ENCODE measurements around the gene TOX3.

DNA sequence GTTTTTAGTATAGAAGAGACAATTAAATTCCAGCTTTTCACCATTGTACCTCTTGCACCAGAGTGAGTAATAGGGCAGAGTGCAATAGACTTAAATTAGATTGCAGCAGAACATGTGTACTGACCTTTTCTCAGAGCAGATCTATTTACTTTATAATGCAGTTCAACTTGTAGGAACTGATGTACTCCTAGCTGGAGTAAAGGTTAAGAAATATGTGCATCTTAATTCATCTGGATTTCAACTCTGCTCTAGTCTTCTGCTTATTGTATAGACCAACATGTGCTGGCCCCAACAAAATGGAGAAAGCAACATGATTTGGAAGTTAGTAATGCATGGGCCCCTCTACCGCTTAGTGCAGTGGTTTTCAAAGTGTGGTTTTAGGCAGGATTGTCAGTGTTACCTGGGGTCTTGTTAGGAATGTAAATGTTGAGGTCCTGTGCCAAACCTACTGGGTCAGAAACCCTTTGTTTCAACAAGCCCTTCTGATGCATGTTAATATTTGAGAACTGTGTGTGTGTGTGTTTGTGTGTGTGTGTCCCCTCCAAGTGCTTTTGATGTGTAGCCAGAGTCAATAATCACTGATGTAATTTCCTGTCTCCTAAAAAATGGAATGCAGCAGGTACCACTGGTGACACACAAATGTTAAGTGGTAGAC, 138.6 kb downstream of the TOX3 start:
- TF ChIP-seq, protein P1, sequence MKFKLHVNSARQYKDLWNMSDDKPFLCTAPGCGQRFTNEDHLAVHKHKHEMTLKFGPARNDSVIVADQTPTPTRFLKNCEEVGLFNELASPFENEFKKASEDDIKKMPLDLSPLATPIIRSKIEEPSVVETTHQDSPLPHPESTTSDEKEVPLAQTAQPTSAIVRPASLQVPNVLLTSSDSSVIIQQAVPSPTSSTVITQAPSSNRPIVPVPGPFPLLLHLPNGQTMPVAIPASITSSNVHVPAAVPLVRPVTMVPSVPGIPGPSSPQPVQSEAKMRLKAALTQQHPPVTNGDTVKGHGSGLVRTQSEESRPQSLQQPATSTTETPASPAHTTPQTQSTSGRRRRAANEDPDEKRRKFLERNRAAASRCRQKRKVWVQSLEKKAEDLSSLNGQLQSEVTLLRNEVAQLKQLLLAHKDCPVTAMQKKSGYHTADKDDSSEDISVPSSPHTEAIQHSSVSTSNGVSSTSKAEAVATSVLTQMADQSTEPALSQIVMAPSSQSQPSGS (IDR thresholded peaks at IDR 0.05; ENCODE audit: low read length) = no peak
- TF ChIP-seq, protein P2, sequence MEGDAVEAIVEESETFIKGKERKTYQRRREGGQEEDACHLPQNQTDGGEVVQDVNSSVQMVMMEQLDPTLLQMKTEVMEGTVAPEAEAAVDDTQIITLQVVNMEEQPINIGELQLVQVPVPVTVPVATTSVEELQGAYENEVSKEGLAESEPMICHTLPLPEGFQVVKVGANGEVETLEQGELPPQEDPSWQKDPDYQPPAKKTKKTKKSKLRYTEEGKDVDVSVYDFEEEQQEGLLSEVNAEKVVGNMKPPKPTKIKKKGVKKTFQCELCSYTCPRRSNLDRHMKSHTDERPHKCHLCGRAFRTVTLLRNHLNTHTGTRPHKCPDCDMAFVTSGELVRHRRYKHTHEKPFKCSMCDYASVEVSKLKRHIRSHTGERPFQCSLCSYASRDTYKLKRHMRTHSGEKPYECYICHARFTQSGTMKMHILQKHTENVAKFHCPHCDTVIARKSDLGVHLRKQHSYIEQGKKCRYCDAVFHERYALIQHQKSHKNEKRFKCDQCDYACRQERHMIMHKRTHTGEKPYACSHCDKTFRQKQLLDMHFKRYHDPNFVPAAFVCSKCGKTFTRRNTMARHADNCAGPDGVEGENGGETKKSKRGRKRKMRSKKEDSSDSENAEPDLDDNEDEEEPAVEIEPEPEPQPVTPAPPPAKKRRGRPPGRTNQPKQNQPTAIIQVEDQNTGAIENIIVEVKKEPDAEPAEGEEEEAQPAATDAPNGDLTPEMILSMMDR (IDR thresholded peaks at IDR 0.05 in 2 of 3, conservative IDR thresholded peaks at IDR 0.05 in 1 of 3; ENCODE audit: control insufficient read depth in 2 of 3, extremely low read depth in 1 of 3, insufficient read depth in 1 of 3, low read depth in 3 of 3, low read length in 3 of 3) = no peak
- TF ChIP-seq FOS (IDR thresholded peaks at IDR 0.05; ENCODE audit: borderline replicate concordance, extremely low read depth, insufficient read length) = no peak
- TF ChIP-seq, protein P3, sequence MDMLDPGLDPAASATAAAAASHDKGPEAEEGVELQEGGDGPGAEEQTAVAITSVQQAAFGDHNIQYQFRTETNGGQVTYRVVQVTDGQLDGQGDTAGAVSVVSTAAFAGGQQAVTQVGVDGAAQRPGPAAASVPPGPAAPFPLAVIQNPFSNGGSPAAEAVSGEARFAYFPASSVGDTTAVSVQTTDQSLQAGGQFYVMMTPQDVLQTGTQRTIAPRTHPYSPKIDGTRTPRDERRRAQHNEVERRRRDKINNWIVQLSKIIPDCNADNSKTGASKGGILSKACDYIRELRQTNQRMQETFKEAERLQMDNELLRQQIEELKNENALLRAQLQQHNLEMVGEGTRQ (IDR thresholded peaks at IDR 0.05; ENCODE audit: borderline replicate concordance, low read depth, low read length) = no peak
- TF ChIP-seq CHD2 (IDR thresholded peaks at IDR 0.05; ENCODE audit: borderline replicate concordance, low read depth, low read length) = no peak
- TF ChIP-seq NR2C2 (IDR thresholded peaks at IDR 0.05; ENCODE audit: borderline replicate concordance, control insufficient read depth, insufficient read length, low read depth) = no peak
- TF ChIP-seq YY1 (IDR thresholded peaks at IDR 0.05; ENCODE audit: low read depth, low read length) = no peak
- TF ChIP-seq, protein P4, sequence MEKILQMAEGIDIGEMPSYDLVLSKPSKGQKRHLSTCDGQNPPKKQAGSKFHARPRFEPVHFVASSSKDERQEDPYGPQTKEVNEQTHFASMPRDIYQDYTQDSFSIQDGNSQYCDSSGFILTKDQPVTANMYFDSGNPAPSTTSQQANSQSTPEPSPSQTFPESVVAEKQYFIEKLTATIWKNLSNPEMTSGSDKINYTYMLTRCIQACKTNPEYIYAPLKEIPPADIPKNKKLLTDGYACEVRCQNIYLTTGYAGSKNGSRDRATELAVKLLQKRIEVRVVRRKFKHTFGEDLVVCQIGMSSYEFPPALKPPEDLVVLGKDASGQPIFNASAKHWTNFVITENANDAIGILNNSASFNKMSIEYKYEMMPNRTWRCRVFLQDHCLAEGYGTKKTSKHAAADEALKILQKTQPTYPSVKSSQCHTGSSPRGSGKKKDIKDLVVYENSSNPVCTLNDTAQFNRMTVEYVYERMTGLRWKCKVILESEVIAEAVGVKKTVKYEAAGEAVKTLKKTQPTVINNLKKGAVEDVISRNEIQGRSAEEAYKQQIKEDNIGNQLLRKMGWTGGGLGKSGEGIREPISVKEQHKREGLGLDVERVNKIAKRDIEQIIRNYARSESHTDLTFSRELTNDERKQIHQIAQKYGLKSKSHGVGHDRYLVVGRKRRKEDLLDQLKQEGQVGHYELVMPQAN (conservative IDR thresholded peaks at IDR 0.05) = no peak
- TF ChIP-seq, protein P5, sequence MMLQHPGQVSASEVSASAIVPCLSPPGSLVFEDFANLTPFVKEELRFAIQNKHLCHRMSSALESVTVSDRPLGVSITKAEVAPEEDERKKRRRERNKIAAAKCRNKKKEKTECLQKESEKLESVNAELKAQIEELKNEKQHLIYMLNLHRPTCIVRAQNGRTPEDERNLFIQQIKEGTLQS (IDR thresholded peaks at IDR 0.05; ENCODE audit: borderline replicate concordance, extremely low read depth, low read depth, low read length) = no peak
- no peak for TF ChIP-seq POLR2A (IDR thresholded peaks at IDR 0.05; ENCODE audit: low read depth, low read length)
- TF ChIP-seq JUND (IDR thresholded peaks at IDR 0.05; ENCODE audit: low read depth, low read length) = no peak
- TF ChIP-seq POLR2AphosphoS5 (IDR thresholded peaks at IDR 0.05; ENCODE audit: low read length) = no peak
- no peak for TF ChIP-seq SIN3A (IDR thresholded peaks at IDR 0.05; ENCODE audit: low read depth, low read length)
- TF ChIP-seq, protein P6, sequence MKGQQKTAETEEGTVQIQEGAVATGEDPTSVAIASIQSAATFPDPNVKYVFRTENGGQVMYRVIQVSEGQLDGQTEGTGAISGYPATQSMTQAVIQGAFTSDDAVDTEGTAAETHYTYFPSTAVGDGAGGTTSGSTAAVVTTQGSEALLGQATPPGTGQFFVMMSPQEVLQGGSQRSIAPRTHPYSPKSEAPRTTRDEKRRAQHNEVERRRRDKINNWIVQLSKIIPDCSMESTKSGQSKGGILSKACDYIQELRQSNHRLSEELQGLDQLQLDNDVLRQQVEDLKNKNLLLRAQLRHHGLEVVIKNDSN (IDR thresholded peaks at IDR 0.05; ENCODE audit: borderline replicate concordance, extremely low read length, insufficient read depth, low read depth, low read length) = no peak
